ENCODE results near the gene SUFU.
"Not testable (repeated sequence)": the region's sequence is repeated elsewhere in the genome, so short reads cannot be mapped to it uniquely, and the experiment has no call there.

Gene SUFU

GRCh38 chr10:102503264-102504178, at the start of gene SUFU:
TSS of gene SUFU (plus strand) at chr10:102503972. CDS start at chr10:102504153, 181 bp downstream.
- peak; percentile 100 for DNase-seq (ENCODE audit: low read depth in 2 of 2)
- peak; percentile 96 for TF ChIP-seq CTCF (IDR thresholded peaks at IDR 0.05; ENCODE audit: low read depth, low read length)
- peak within 1 kb of the TSS; percentile 91 to 93 for H3K4me3 ChIP-seq (replicated peaks in 1 of 2; ENCODE audit: low read depth in 2 of 2, low read length in 2 of 2)

GRCh38 chr10:102454662-102455487, 48.9 kb upstream of the SUFU start:
- H3K4me3 ChIP-seq (replicated peaks in 1 of 2; ENCODE audit: low read depth in 2 of 2, low read length in 2 of 2); DNase-seq (ENCODE audit: low read depth in 2 of 2): not testable (repeated sequence)

GRCh38 chr10:102455893-102456471, 47.8 kb upstream of the SUFU start:
- no peak overlapping the region for H3K4me3 ChIP-seq (replicated peaks in 1 of 2; ENCODE audit: low read depth in 2 of 2, low read length in 2 of 2)
- TF ChIP-seq CTCF (IDR thresholded peaks at IDR 0.05; ENCODE audit: low read depth, low read length), result no peak
- DNase-seq (ENCODE audit: low read depth in 2 of 2), result peak; percentile 86 to 89

GRCh38 chr10:102457591-102458150, 46.1 kb upstream of the SUFU start:
- DNase-seq (ENCODE audit: low read depth in 2 of 2), result no peak
- TF ChIP-seq CTCF (IDR thresholded peaks at IDR 0.05; ENCODE audit: low read depth, low read length), result no peak
- H3K4me3 ChIP-seq (replicated peaks in 1 of 2; ENCODE audit: low read depth in 2 of 2, low read length in 2 of 2), result no peak overlapping the region

GRCh38 chr10:102458656-102459055, 45.1 kb upstream of the SUFU start:
- TF ChIP-seq CTCF (IDR thresholded peaks at IDR 0.05; ENCODE audit: low read depth, low read length), result no peak
- no peak for DNase-seq (ENCODE audit: low read depth in 2 of 2)
- H3K4me3 ChIP-seq (replicated peaks in 1 of 2; ENCODE audit: low read depth in 2 of 2, low read length in 2 of 2), result no peak overlapping the region

- DNase-seq (ENCODE audit: low read depth in 2 of 2), result no peak
- peak overlapping the region in 1 of 2 donors; percentile 51 for H3K4me3 ChIP-seq (replicated peaks in 1 of 2; ENCODE audit: low read depth in 2 of 2, low read length in 2 of 2)
- no peak for TF ChIP-seq CTCF (IDR thresholded peaks at IDR 0.05; ENCODE audit: low read depth, low read length)
Observed at GRCh38 chr10:102460836-102461186, 43.0 kb upstream of the SUFU start.
